ENCODE data around the gene SELENOH. TPM values are rescaled to one million over a fixed set of nuclear protein-coding genes. Genes with fewer than 3 reads are reported as not detected.

SELENOH gene
- total RNA-seq, 1 experiment from 2014 or later: 306 TPM

- intact Hi-C loops (cut with micrococcal nuclease): loop anchor here (1.0 kb wide), 1 partner anchor 11 kb away; the partner anchor contains the start of gene CTNND1
- peak; percentile 81 for DNase-seq
- no peak for TF ChIP-seq CTCF (conservative IDR thresholded peaks at IDR 0.05; ENCODE audit: low read depth, low read length)
- no peaks in the 10 kb centered on the region for H3K9me2 ChIP-seq (replicated peaks; ENCODE audit: low read length)
- ChIA-PET CTCF (interaction anchor here (1.1 kb wide), 1 partner anchor 28 kb away, joined by 8 read pairs; no protein-coding TSS in a partner anchor), POLR2A (ENCODE audit: unreplicated experiment) (no interaction called here)
- H4K20me1 ChIP-seq (ENCODE audit: low read length): peaks cover 24% of the 10 kb centered on the region; the same call in 1 of the 2 replicates
- H3K9me3 ChIP-seq (ENCODE audit: low read length): no peaks in the 10 kb centered on the region
- peak overlapping the region; percentile 49 for H3K4me3 ChIP-seq (ENCODE audit: low read length)
- no peaks in the 10 kb centered on the region for H3K27me3 ChIP-seq (ENCODE audit: low read length)
- no peaks in the 10 kb centered on the region for H3K36me3 ChIP-seq (ENCODE audit: low read depth, low read length)
- BruUV-seq (replicated peaks): no TSS peak
- ATAC-seq: peak; percentile 61
- peaks cover 100% of the 10 kb centered on the region for H3K79me2 ChIP-seq (ENCODE audit: low read length)
- H3K4me1 ChIP-seq (ENCODE audit: insufficient read depth, low read length): peaks cover 64% of the 10 kb centered on the region
- H3K27ac ChIP-seq (ENCODE audit: low read length): peak overlapping the region; percentile 60
- no peak overlapping the region for H2AFZ ChIP-seq (ENCODE audit: low read length)
- peak overlapping the region; percentile 69 for H3K4me2 ChIP-seq (ENCODE audit: low read length)
- H3F3A ChIP-seq (ENCODE audit: low read length, unreplicated experiment): peaks cover 2% of the 10 kb centered on the region
- no peak overlapping the region for H3K9ac ChIP-seq (ENCODE audit: low read length)
These were observed 31.3 kb downstream of the SELENOH start for GRCh38 chr11:57772562-57772961.

GRCh38 chr11:57773026-57773598, 31.8 kb downstream of the SELENOH start:
- Histone ChIP-seq H2AFZ (ENCODE audit: low read length) (no peak overlapping the region), H3K79me2 (ENCODE audit: low read length) (peaks cover 100% of the 10 kb centered on the region), H3K36me3 (ENCODE audit: low read depth, low read length) (no peaks in the 10 kb centered on the region), H3K27ac (ENCODE audit: low read length) (peak overlapping the region; percentile 60), H3K9me2 (replicated peaks; ENCODE audit: low read length) (no peaks in the 10 kb centered on the region), H3F3A (ENCODE audit: low read length, unreplicated experiment) (peaks cover 6% of the 10 kb centered on the region), H3K4me1 (ENCODE audit: insufficient read depth, low read length) (peaks cover 69% of the 10 kb centered on the region), H3K9ac (ENCODE audit: low read length) (no peak overlapping the region), H3K4me3 (ENCODE audit: low read length) (peak overlapping the region; percentile 49; the same call in 1 of the 2 replicates), H3K9me3 (ENCODE audit: low read length) (no peaks in the 10 kb centered on the region), H4K20me1 (ENCODE audit: low read length) (peaks cover 23% of the 10 kb centered on the region; the same call in 1 of the 2 replicates), H3K27me3 (ENCODE audit: low read length) (no peaks in the 10 kb centered on the region), H3K4me2 (ENCODE audit: low read length) (peak overlapping the region; percentile 69)
- ChIA-PET POLR2A (ENCODE audit: unreplicated experiment) (interaction anchor here (0.7 kb wide), 1 partner anchor 20 kb away, joined by 8 read pairs; no protein-coding TSS in a partner anchor), CTCF (interaction anchor here (0.7 kb wide), 1 partner anchor 17 kb away, joined by 3 read pairs; no protein-coding TSS in a partner anchor)
- no peak for ATAC-seq
- peak; percentile 41 for DNase-seq
- no TSS peak for BruUV-seq (replicated peaks)
- TF ChIP-seq CTCF (conservative IDR thresholded peaks at IDR 0.05; ENCODE audit: low read depth, low read length): no peak
- no peak for TF ChIP-seq EZH2phosphoT487 (IDR thresholded peaks at IDR 0.05; ENCODE audit: borderline replicate concordance, low read length)
- TF ChIP-seq EZH2 (IDR thresholded peaks at IDR 0.05; ENCODE audit: low read length, unreplicated experiment): no peak
- intact Hi-C loops (cut with micrococcal nuclease): no loop called here

- H3K4me2 ChIP-seq (ENCODE audit: low read length): peak overlapping the region; percentile 89
- peak overlapping the region; percentile 96; the same call in 1 of the 2 replicates for H3K27ac ChIP-seq (ENCODE audit: low read length)
- H3K27me3 ChIP-seq (ENCODE audit: low read length): no peaks in the 10 kb centered on the region
- H3K9me2 ChIP-seq (replicated peaks; ENCODE audit: low read length): no peaks in the 10 kb centered on the region
- peaks cover 18% of the 10 kb centered on the region for H3F3A ChIP-seq (ENCODE audit: low read length, unreplicated experiment)
- ChIA-PET CTCF (interaction anchor here (0.7 kb wide), 1 partner anchor 25 kb away, joined by 3 read pairs; no protein-coding TSS in a partner anchor), POLR2A (ENCODE audit: unreplicated experiment) (interaction anchor here (0.9 kb wide), 1 partner anchor 24 kb away, joined by 8 read pairs; no protein-coding TSS in a partner anchor)
- TF ChIP-seq EZH2phosphoT487 (IDR thresholded peaks at IDR 0.05; ENCODE audit: borderline replicate concordance, low read length) (no peak), CTCF (conservative IDR thresholded peaks at IDR 0.05; ENCODE audit: low read depth, low read length) (no peak), EZH2 (IDR thresholded peaks at IDR 0.05; ENCODE audit: low read length, unreplicated experiment) (no peak)
- H3K9me3 ChIP-seq (ENCODE audit: low read length): no peaks in the 10 kb centered on the region
- ATAC-seq: no peak
- peaks cover 92% of the 10 kb centered on the region for H3K4me1 ChIP-seq (ENCODE audit: insufficient read depth, low read length)
- no peak overlapping the region for H3K4me3 ChIP-seq (ENCODE audit: low read length)
- intact Hi-C loops (cut with micrococcal nuclease): no loop called here
- H4K20me1 ChIP-seq (ENCODE audit: low read length): peaks cover 18% of the 10 kb centered on the region; the same call in 1 of the 2 replicates
- H3K36me3 ChIP-seq (ENCODE audit: low read depth, low read length): peaks cover 2% of the 10 kb centered on the region; the same call in 1 of the 2 replicates
- H3K9ac ChIP-seq (ENCODE audit: low read length): no peak overlapping the region
- peaks cover 99% of the 10 kb centered on the region for H3K79me2 ChIP-seq (ENCODE audit: low read length)
- no peak overlapping the region for H2AFZ ChIP-seq (ENCODE audit: low read length)
- DNase-seq: peak; percentile 34
- no TSS peak for BruUV-seq (replicated peaks)
These were observed 34.2 kb downstream of the SELENOH start for GRCh38 chr11:57775491-57775890.

Data from PC-3 (cell line).